Naive B cell (primary cell): ENCODE measurements around the gene KIAA0040. TPM values are rescaled to one million over a fixed set of nuclear protein-coding genes. Genes with fewer than 3 reads are reported as not detected.
A peak's percentile ranks its signal among the peaks of the same experiment; 100 is the strongest.

Source experiments
- ATAC-seq, 2 donors: fragments of 150-1000 bp; cut with Tn5 transposase; 2 replicates each; pipeline ENCODE4 v1.10.0; 2021; ENCODE audit warnings: low read depth in 2 of 2, mild to moderate bottlenecking in 2 of 2, moderate library complexity in 2 of 2
- DNase-seq: peaks from one replicate; pipeline ENCODE4 v3.0.0; 2022
- H3K27ac Mint-ChIP-seq, 6 donors: one replicate each; pipeline ENCODE4 v1.8.0; 2020 to 2022; ENCODE audit warnings: mild to moderate bottlenecking in 6 of 6, mixed read lengths in 6 of 6, moderate library complexity in 5 of 6, inconsistent platforms in 2 of 6
- H3K27me3 Mint-ChIP-seq, 3 donors: one replicate each; pipeline ENCODE4 v1.8.0; 2021 to 2022; ENCODE audit warnings: mixed read lengths in 3 of 3, mild to moderate bottlenecking in 1 of 3
- H3K36me3 Mint-ChIP-seq, 2 donors: one replicate each; pipeline ENCODE4 v1.8.0; 2020 to 2022; ENCODE audit warnings: mixed read lengths in 2 of 2, inconsistent platforms in 1 of 2, mild to moderate bottlenecking in 1 of 2
- H3K4me1 Mint-ChIP-seq, 3 donors: one replicate each; pipeline ENCODE4 v1.8.0; 2020 to 2022; ENCODE audit warnings: mixed read lengths in 3 of 3, inconsistent platforms in 1 of 3, mild to moderate bottlenecking in 1 of 3, moderate library complexity in 1 of 3
- H3K4me3 Mint-ChIP-seq, 8 donors: one replicate each; pipeline ENCODE4 v1.8.0; 2020 to 2022; ENCODE audit warnings: mild to moderate bottlenecking in 8 of 8, mixed read lengths in 8 of 8, moderate library complexity in 8 of 8, inconsistent platforms in 2 of 8
- H3K9me3 Mint-ChIP-seq, 7 donors: one replicate each; pipeline ENCODE4 v1.8.0; 2020 to 2022; ENCODE audit warnings: mixed read lengths in 7 of 7, mild to moderate bottlenecking in 5 of 7, inconsistent platforms in 2 of 7, moderate library complexity in 1 of 7
- polyA plus RNA-seq, 6 donors: library from polyadenylated mRNA; unstranded; fragments of 300-500 nt; fragmentation: Illumina TruSeq; gene quantifications; one replicate each; pipeline ENCODE4 v1.2.3, GENCODE V29; 2021; ENCODE audit warnings: low read depth in 6 of 6

Gene KIAA0040
- polyA plus RNA-seq, 6 donors from 2014 or later = 97.1 to 182 (median 140) TPM

- H3K27me3 Mint-ChIP-seq = no peaks in the 10 kb centered on the region
- peak overlapping the region in 3 of 8 donors; percentile 0 to 74 (median 24) for H3K4me3 Mint-ChIP-seq
- peak overlapping the region; percentile 63 to 92 (median 84) for H3K27ac Mint-ChIP-seq
- DNase-seq (no peak), ATAC-seq (no peak)
- H3K9me3 Mint-ChIP-seq = peaks cover 0 to 1% (median 0%) of the 10 kb centered on the region in 7 donors
- peaks cover 52 to 54% of the 10 kb centered on the region in 2 donors for H3K36me3 Mint-ChIP-seq
- peaks cover 79 to 97% (median 87%) of the 10 kb centered on the region in 3 donors for H3K4me1 Mint-ChIP-seq
Observed at GRCh38 chr1:175174309-175175102, 18.1 kb downstream of the KIAA0040 start.

- ATAC-seq = no peak
Observed at GRCh38 chr1:175173531-175173930, 19.0 kb downstream of the KIAA0040 start.

GRCh38 chr1:175172503-175172902 is 20.1 kb downstream of the KIAA0040 start:
- peaks cover 77 to 92% (median 87%) of the 10 kb centered on the region in 3 donors for H3K4me1 Mint-ChIP-seq
- H3K27me3 Mint-ChIP-seq = no peaks in the 10 kb centered on the region
- peak overlapping the region; percentile 78 to 92 (median 86) for H3K27ac Mint-ChIP-seq
- H3K4me3 Mint-ChIP-seq = peak overlapping the region in 1 of 8 donors; percentile 6
- no peak for DNase-seq
- peaks cover 48 to 72% of the 10 kb centered on the region in 2 donors for H3K36me3 Mint-ChIP-seq
- peaks cover 0 to 1% (median 0%) of the 10 kb centered on the region in 7 donors for H3K9me3 Mint-ChIP-seq
- no peak for ATAC-seq

More at GRCh38 chr1:175173531-175173930, 19.0 kb downstream of the KIAA0040 start:
- Mint-ChIP-seq H3K36me3 (peaks cover 48 to 61% of the 10 kb centered on the region in 2 donors), H3K4me3 (no peak overlapping the region), H3K4me1 (peaks cover 79 to 94% (median 87%) of the 10 kb centered on the region in 3 donors), H3K9me3 (peaks cover 0 to 1% (median 0%) of the 10 kb centered on the region in 7 donors), H3K27me3 (no peaks in the 10 kb centered on the region), H3K27ac (peak overlapping the region in 5 of 6 donors; percentile 3 to 92 (median 85))
- DNase-seq = no peak

GRCh38 chr1:175171036-175171913 is 21.3 kb downstream of the KIAA0040 start:
- H3K27ac Mint-ChIP-seq = peak overlapping the region; percentile 81 to 93 (median 88)
- H3K9me3 Mint-ChIP-seq = peaks cover 0 to 1% (median 0%) of the 10 kb centered on the region in 7 donors
- peaks cover 50 to 74% of the 10 kb centered on the region in 2 donors for H3K36me3 Mint-ChIP-seq
- no peaks in the 10 kb centered on the region for H3K27me3 Mint-ChIP-seq
- ATAC-seq (no peak), DNase-seq (no peak)
- peak overlapping the region in 2 of 8 donors; percentile 9 to 70 for H3K4me3 Mint-ChIP-seq
- peaks cover 71 to 88% (median 86%) of the 10 kb centered on the region in 3 donors for H3K4me1 Mint-ChIP-seq

- H3K9me3 Mint-ChIP-seq = no peaks in the 10 kb centered on the region
- ATAC-seq (no peak), DNase-seq (no peak)
- H3K4me3 Mint-ChIP-seq = no peak overlapping the region
- H3K27ac Mint-ChIP-seq = peak overlapping the region; percentile 63 to 93 (median 84)
- H3K27me3 Mint-ChIP-seq = no peaks in the 10 kb centered on the region
- H3K36me3 Mint-ChIP-seq = peaks cover 48 to 77% of the 10 kb centered on the region in 2 donors
- H3K4me1 Mint-ChIP-seq = peaks cover 71 to 81% (median 73%) of the 10 kb centered on the region in 3 donors
Observed at GRCh38 chr1:175169286-175170018, 23.1 kb downstream of the KIAA0040 start.

GRCh38 chr1:175168782-175169181 is 23.8 kb downstream of the KIAA0040 start:
- DNase-seq (no peak), ATAC-seq (no peak)
- peaks cover 66 to 74% (median 69%) of the 10 kb centered on the region in 3 donors for H3K4me1 Mint-ChIP-seq
- H3K9me3 Mint-ChIP-seq = no peaks in the 10 kb centered on the region
- no peaks in the 10 kb centered on the region for H3K27me3 Mint-ChIP-seq
- H3K36me3 Mint-ChIP-seq = peaks cover 44 to 81% of the 10 kb centered on the region in 2 donors
- H3K27ac Mint-ChIP-seq = peak overlapping the region in 5 of 6 donors; percentile 71 to 93 (median 82)
- no peak overlapping the region for H3K4me3 Mint-ChIP-seq

GRCh38 chr1:175167861-175168260 is 24.7 kb downstream of the KIAA0040 start:
- H3K27me3 Mint-ChIP-seq = no peaks in the 10 kb centered on the region
- DNase-seq (no peak), ATAC-seq (no peak)
- peaks cover 61 to 65% (median 64%) of the 10 kb centered on the region in 3 donors for H3K4me1 Mint-ChIP-seq
- peak overlapping the region in 4 of 6 donors; percentile 79 to 96 (median 85) for H3K27ac Mint-ChIP-seq
- no peaks in the 10 kb centered on the region for H3K9me3 Mint-ChIP-seq
- H3K36me3 Mint-ChIP-seq = peaks cover 41 to 80% of the 10 kb centered on the region in 2 donors
- H3K4me3 Mint-ChIP-seq = peak overlapping the region in 1 of 8 donors; percentile 20

- peaks cover 38 to 75% of the 10 kb centered on the region in 2 donors for H3K36me3 Mint-ChIP-seq
- no peaks in the 10 kb centered on the region for H3K27me3 Mint-ChIP-seq
- ATAC-seq = no peak
- no peak overlapping the region for H3K4me3 Mint-ChIP-seq
- no peaks in the 10 kb centered on the region for H3K9me3 Mint-ChIP-seq
- DNase-seq = no peak
- H3K27ac Mint-ChIP-seq = peak overlapping the region in 5 of 6 donors; percentile 33 to 95 (median 81)
- H3K4me1 Mint-ChIP-seq = peaks cover 56 to 60% (median 57%) of the 10 kb centered on the region in 3 donors
Observed at GRCh38 chr1:175166746-175167145, 25.8 kb downstream of the KIAA0040 start.

GRCh38 chr1:175164751-175165150 is 27.8 kb downstream of the KIAA0040 start:
- ATAC-seq (no peak), DNase-seq (no peak)
- no peaks in the 10 kb centered on the region for H3K27me3 Mint-ChIP-seq
- H3K4me3 Mint-ChIP-seq = no peak overlapping the region
- peaks cover 50 to 58% (median 54%) of the 10 kb centered on the region in 3 donors for H3K4me1 Mint-ChIP-seq
- H3K9me3 Mint-ChIP-seq = no peaks in the 10 kb centered on the region
- H3K36me3 Mint-ChIP-seq = peaks cover 29 to 75% of the 10 kb centered on the region in 2 donors
- H3K27ac Mint-ChIP-seq = peak overlapping the region in 1 of 6 donors; percentile 57

- Mint-ChIP-seq H3K27me3 (no peaks in the 10 kb centered on the region), H3K4me3 (peak overlapping the region in 1 of 8 donors; percentile 52), H3K4me1 (peaks cover 49 to 53% (median 52%) of the 10 kb centered on the region in 3 donors), H3K27ac (peak overlapping the region in 4 of 6 donors; percentile 53 to 83 (median 78)), H3K9me3 (no peaks in the 10 kb centered on the region), H3K36me3 (peaks cover 30 to 75% of the 10 kb centered on the region in 2 donors)
- ATAC-seq (no peak), DNase-seq (no peak)
Observed at GRCh38 chr1:175163702-175164101, 28.9 kb downstream of the KIAA0040 start.

- DNase-seq = no peak
- Mint-ChIP-seq H3K27me3 (no peaks in the 10 kb centered on the region), H3K4me1 (peaks cover 48 to 52% (median 51%) of the 10 kb centered on the region in 3 donors), H3K4me3 (no peak overlapping the region), H3K27ac (peak overlapping the region in 3 of 6 donors; percentile 47 to 79 (median 78)), H3K36me3 (peaks cover 34 to 69% of the 10 kb centered on the region in 2 donors), H3K9me3 (no peaks in the 10 kb centered on the region)
- no peak for ATAC-seq
Observed at GRCh38 chr1:175162955-175163354, 29.6 kb downstream of the KIAA0040 start.

GRCh38 chr1:175158170-175158591 is 34.4 kb downstream of the KIAA0040 start:
- Mint-ChIP-seq H3K9me3 (no peaks in the 10 kb centered on the region), H3K36me3 (peaks cover 19 to 38% of the 10 kb centered on the region in 2 donors), H3K27ac (peak overlapping the region in 3 of 6 donors; percentile 13 to 85 (median 50)), H3K4me3 (no peak overlapping the region), H3K4me1 (peaks cover 55 to 66% (median 64%) of the 10 kb centered on the region in 3 donors), H3K27me3 (peaks cover 6 to 9% (median 7%) of the 10 kb centered on the region in 3 donors)
- ATAC-seq (no peak), DNase-seq (no peak)
